ENCODE measurements around the gene EIF3A.
A peak's percentile ranks its signal among the peaks of the same experiment; 100 is the strongest.

The EIF3A gene

DNA sequence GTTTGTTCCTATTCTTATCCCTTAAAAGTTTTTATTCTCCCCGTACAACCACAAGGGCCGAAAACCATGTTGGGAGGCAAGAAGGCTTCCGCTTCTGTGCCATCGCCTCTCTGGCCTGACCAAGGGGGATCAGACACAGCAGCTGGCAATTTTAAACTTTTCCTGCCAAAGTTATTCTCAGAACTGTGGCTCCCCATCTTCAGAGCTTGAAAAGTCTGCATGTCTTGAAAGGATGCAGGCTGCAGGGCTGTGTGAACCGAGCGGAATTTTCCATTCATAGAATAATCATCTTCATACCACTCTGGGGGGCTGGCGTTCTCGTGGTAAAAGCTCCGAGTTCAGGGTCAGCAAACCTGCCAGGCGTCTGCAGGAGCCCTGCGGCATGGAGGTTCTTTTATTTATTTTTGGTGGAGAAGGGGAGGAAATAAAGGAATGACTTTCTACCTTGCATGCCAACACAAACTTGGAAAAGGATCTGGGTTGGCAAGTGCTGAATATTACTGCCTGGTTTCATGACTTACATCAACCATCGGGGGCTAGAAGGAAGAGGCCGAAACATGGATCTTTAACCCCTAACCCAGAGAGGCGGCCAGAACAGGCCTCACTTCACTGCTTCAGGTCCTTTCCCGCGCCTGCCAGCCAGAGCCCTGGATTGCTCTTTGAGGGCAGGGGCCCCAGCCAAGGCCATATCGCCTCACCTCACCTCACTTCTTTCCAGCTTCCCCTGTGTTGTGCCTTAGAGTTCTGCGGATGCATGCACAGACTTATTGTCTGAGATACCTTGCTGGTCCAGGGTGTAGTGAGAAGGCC is 54.1 kb downstream of the EIF3A start:
- Histone ChIP-seq H3K36me3 (peaks cover 9% of the 10 kb centered on the region), H3K27ac (no peak overlapping the region), H3K4me3 (ENCODE audit: low read depth, low read length) (no peak overlapping the region), H3K9me3 (ENCODE audit: severe bottlenecking) (no peaks in the 10 kb centered on the region), H3K27me3 (ENCODE audit: insufficient read depth, low read depth, severe bottlenecking) (no peaks in the 10 kb centered on the region)
- DNase-seq = no peak
- TF ChIP-seq, protein P1, sequence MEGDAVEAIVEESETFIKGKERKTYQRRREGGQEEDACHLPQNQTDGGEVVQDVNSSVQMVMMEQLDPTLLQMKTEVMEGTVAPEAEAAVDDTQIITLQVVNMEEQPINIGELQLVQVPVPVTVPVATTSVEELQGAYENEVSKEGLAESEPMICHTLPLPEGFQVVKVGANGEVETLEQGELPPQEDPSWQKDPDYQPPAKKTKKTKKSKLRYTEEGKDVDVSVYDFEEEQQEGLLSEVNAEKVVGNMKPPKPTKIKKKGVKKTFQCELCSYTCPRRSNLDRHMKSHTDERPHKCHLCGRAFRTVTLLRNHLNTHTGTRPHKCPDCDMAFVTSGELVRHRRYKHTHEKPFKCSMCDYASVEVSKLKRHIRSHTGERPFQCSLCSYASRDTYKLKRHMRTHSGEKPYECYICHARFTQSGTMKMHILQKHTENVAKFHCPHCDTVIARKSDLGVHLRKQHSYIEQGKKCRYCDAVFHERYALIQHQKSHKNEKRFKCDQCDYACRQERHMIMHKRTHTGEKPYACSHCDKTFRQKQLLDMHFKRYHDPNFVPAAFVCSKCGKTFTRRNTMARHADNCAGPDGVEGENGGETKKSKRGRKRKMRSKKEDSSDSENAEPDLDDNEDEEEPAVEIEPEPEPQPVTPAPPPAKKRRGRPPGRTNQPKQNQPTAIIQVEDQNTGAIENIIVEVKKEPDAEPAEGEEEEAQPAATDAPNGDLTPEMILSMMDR (IDR thresholded peaks at IDR 0.05; ENCODE audit: low read depth, low read length) = no peak

DNA sequence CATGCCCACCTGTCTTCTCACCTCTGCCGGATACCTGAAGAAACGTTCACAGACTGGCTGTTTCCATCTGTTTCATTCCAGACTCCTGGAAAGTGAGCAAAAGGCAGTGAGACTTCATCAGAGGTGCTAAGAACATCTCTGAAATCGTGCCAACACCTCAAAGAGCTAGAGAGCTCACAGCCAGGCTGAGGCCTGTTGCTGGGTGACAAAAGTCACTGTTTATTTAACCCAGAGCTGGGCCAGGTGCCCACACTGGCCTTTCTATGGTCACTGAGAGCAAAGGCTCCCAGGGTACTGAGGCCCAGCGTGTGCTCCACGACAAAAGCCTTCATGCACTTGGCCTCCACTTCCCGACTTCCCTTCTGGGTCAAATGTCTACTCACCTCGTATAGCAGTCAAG is 54.8 kb downstream of the EIF3A start:
- Histone ChIP-seq H3K9me3 (ENCODE audit: severe bottlenecking) (no peaks in the 10 kb centered on the region), H3K27me3 (ENCODE audit: insufficient read depth, low read depth, severe bottlenecking) (no peaks in the 10 kb centered on the region), H3K4me3 (ENCODE audit: low read depth, low read length) (no peak overlapping the region), H3K27ac (no peak overlapping the region), H3K36me3 (peaks cover 1% of the 10 kb centered on the region)
- TF ChIP-seq, protein P1 (IDR thresholded peaks at IDR 0.05; ENCODE audit: low read depth, low read length) = no peak
- no peak for DNase-seq

DNA sequence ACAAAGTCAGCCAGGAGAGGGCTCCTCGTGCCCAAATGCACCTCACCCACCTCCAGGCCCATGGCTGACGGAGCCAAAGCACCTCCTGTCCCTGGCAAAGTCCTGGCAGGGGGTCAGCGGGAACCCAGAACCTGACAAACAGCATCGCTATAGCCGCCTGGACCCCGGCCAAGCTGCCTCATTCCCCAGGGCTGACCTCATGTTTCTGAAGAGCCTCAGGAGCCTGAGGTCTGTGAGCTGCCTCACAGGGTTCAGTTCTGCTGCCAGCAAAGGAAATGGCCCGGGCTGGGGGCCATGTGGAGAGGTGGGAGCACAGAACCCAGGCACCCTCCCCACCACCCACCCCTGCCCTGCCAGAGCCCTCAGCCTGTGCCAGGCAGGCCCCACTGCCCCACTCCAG is 55.3 kb downstream of the EIF3A start:
- Histone ChIP-seq H3K4me3 (ENCODE audit: low read depth, low read length) (no peak overlapping the region), H3K9me3 (ENCODE audit: severe bottlenecking) (no peaks in the 10 kb centered on the region), H3K27me3 (ENCODE audit: insufficient read depth, low read depth, severe bottlenecking) (no peaks in the 10 kb centered on the region), H3K27ac (no peak overlapping the region), H3K36me3 (no peaks in the 10 kb centered on the region)
- no peak for DNase-seq
- TF ChIP-seq, protein P1 (IDR thresholded peaks at IDR 0.05; ENCODE audit: low read depth, low read length) = 0 out of 2 replicates have a peak, but pooled peaks have one; percentile 16

DNA sequence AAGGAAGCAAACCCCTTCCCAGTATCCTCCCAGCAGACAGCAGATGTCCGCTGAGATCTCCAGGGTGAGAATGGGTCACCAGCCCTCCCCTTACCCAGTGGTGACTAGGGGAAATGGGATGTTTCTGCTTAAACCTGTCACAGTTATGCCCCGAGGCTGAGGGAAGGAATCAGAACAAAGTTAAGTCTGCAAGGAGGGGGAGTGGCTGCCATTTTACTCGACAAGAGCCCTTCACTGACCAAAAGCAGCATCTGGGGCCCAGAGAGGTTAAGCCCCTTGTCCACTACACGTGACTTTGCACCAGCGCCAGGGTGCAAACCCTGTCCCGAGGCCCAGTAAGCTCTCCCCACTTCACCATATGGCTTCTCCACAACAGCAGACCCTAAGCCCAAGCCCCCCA is 55.7 kb downstream of the EIF3A start:
- Histone ChIP-seq H3K36me3 (no peaks in the 10 kb centered on the region), H3K4me3 (ENCODE audit: low read depth, low read length) (no peak overlapping the region), H3K27me3 (ENCODE audit: insufficient read depth, low read depth, severe bottlenecking) (no peaks in the 10 kb centered on the region), H3K9me3 (ENCODE audit: severe bottlenecking) (no peaks in the 10 kb centered on the region), H3K27ac (no peak overlapping the region)
- TF ChIP-seq, protein P1 (IDR thresholded peaks at IDR 0.05; ENCODE audit: low read depth, low read length) = no peak
- no peak for DNase-seq

DNA sequence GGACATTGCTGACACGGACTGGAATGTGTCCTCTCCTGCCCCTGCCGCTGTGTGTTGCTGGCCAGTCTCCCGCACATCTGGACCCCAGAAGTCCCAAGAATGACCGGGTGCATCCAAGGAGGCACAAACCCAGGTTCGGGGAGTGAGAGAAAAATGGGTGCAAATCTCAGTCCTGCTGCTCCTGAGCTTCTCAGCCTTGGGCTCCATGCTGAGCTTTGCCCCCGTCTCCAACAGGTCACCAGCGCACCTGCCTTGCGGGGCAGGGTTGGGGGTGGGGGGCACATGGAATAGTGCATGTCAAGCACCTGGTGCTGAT is 57.1 kb downstream of the EIF3A start:
- H3K9me3 ChIP-seq (ENCODE audit: severe bottlenecking) = no peaks in the 10 kb centered on the region
- no peak for DNase-seq
- H3K27ac ChIP-seq = no peak overlapping the region
- no peaks in the 10 kb centered on the region for H3K36me3 ChIP-seq
- H3K27me3 ChIP-seq (ENCODE audit: insufficient read depth, low read depth, severe bottlenecking) = no peaks in the 10 kb centered on the region
- H3K4me3 ChIP-seq (ENCODE audit: low read depth, low read length) = no peak overlapping the region
- TF ChIP-seq, protein P1 (IDR thresholded peaks at IDR 0.05; ENCODE audit: low read depth, low read length) = no peak
